SK-N-SH treated with all-trans-retinoic acid at 6 μM for 48 hours (cell line): Measurements from ENCODE around the gene MYOM1.

ENCODE experiments used
- BACH2 ChIP-seq: fragments of 250-450 bp; sonication (Bioruptor Pico); IDR thresholded peaks from 2 replicates; pipeline ENCODE4 v1.9.0; 2021; ENCODE audit warnings: mild to moderate bottlenecking, borderline replicate concordance
- POU6F1 ChIP-seq: fragments of 250-450 bp; sonication (Bioruptor Pico); IDR thresholded peaks from 2 replicates; pipeline ENCODE4 v1.8.0; 2021; ENCODE audit warnings: low read depth, mild to moderate bottlenecking, moderate library complexity, borderline replicate concordance
- PPARA ChIP-seq: fragments of 250-450 bp; sonication (Bioruptor Pico); IDR thresholded peaks from 2 replicates; pipeline ENCODE4 v1.5.0; 2020; ENCODE audit warnings: mild to moderate bottlenecking, borderline replicate concordance
- TCF4 ChIP-seq: fragments of 250-450 bp; sonication (Bioruptor Pico); IDR thresholded peaks from 2 replicates; pipeline ENCODE4 v1.8.0; 2021; ENCODE audit warnings: mild to moderate bottlenecking, moderate library complexity, borderline replicate concordance
- TOX ChIP-seq: fragments of 250-450 bp; sonication (Bioruptor Pico); IDR thresholded peaks from 2 replicates; pipeline ENCODE4 v1.8.0; 2021; ENCODE audit warnings: mild to moderate bottlenecking, moderate library complexity, borderline replicate concordance
- TSHZ2 ChIP-seq: fragments of 250-450 bp; sonication (Bioruptor Pico); IDR thresholded peaks from 2 replicates; pipeline ENCODE4 v1.5.0; 2020; ENCODE audit warnings: mild to moderate bottlenecking, moderate library complexity
- ZNF8 ChIP-seq: fragments of 450-650 bp; formaldehyde crosslinking; IDR thresholded peaks from 2 replicates; pipeline ENCODE4 v1.5.0; 2020; ENCODE audit warnings: mild to moderate bottlenecking, moderate library complexity
- TF ChIP-seq, protein P1 (sequence below): fragments of 250-450 bp; sonication (Bioruptor Pico); IDR thresholded peaks from 2 replicates; pipeline ENCODE4 v1.5.1; 2021; ENCODE audit warnings: mild to moderate bottlenecking, moderate library complexity

- TF ChIP-seq TSHZ2 (CRISPR knock-in tag) = no peak
- no peak for TF ChIP-seq PPARA (CRISPR knock-in tag)
- no peak for TF ChIP-seq POU6F1
- TF ChIP-seq, protein P1, sequence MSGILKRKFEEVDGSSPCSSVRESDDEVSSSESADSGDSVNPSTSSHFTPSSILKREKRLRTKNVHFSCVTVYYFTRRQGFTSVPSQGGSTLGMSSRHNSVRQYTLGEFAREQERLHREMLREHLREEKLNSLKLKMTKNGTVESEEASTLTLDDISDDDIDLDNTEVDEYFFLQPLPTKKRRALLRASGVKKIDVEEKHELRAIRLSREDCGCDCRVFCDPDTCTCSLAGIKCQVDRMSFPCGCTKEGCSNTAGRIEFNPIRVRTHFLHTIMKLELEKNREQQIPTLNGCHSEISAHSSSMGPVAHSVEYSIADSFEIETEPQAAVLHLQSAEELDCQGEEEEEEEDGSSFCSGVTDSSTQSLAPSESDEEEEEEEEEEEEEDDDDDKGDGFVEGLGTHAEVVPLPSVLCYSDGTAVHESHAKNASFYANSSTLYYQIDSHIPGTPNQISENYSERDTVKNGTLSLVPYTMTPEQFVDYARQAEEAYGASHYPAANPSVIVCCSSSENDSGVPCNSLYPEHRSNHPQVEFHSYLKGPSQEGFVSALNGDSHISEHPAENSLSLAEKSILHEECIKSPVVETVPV (CRISPR knock-in tag) = no peak
- TF ChIP-seq TCF4 (CRISPR knock-in tag) = no peak
- no peak for TF ChIP-seq BACH2 (CRISPR knock-in tag)
- no peak for TF ChIP-seq ZNF8 (CRISPR knock-in tag)
- TF ChIP-seq TOX (CRISPR knock-in tag) = no peak
Observed at GRCh38 chr18:3205239-3205638, 14.5 kb downstream of the MYOM1 start.
